HTERT RPE-1 (cell line): ENCODE data around the gene SPINK7.

Source experiments
- in situ Hi-C: fragments of 300-500 bp; cut with MboI; formaldehyde crosslinking; loops from 4 replicates; pipeline ENCODE4 v1.14.3; 2020; ENCODE audit warnings: low sequenced_read_pairs

Gene SPINK7

DNA sequence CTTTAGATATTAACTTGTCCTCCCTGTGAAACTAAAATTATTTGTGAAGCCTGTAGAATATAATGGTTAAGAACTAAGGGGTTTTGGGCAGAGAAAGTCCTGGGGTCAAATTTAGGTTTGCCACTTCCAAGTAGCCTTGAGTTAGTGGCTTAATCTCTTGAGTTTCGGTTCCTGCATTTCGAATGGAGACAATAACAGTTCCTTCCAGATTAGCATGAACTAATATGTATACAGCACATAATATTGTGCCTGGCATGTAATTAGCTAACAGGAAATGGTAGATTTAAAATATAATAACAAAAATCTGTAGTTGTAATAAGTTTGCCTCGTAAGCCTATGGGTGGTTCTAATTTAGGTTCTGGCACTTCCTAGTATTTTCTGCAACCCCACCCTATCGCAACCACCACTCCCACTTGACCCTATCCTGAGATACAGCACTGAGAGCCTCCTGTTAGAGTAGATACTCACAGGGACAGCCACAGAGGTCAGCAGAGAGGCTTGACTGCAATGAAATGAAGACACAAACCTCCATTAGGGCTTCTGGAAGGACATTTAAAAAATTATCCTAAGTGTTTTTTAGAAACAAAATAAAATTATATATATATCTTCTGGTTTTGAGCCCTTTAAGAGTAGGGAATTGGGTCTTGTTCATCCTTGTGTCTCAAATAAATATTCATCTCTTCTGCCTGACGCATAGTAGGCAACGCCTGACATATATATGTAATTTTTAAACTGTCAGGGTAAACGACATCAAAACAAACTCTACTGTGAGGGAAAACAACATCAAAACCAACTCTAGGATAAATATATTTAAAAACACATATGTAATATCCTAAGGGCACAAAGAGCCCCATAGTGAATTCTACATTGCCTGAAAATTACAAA, 31.6 kb downstream of the SPINK7 start:
- in situ Hi-C loops, result no loop called here

DNA sequence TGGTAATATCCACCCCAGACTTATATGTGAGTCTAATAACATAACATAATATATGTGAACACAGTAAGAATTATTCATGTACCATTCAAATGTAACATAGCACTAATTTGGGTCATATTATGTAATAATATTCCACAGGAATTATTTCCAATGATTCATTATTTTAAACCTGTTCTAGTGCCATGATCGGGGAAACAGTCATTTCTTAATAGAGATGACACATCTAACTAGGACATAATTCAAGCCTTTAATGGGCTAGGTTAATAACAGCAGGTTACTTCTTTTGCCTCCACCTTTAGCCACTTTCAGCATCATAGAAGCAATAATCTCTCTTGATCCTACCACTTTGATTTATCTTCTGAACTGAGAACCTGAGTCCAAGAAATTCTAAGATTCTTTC, 35.5 kb downstream of the SPINK7 start:
- in situ Hi-C loops, result no loop called here

DNA sequence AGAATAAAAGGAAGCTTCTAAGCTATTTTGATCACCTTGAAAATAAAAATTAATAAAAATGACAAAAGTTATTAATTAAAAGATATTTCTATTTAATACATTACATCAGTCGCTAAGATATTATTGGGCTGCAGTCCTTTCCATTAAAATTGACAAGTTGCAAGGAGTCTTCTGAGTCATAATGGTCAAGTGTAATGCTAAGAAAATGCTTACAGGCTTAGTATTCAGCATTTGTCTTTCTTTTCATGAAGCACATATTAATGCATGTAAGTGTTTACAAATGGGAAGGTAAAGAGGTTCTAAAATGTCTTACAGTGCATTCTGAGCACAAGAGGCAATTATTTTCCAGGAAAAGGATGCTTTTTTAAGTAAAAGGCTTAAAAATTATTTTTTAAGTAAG, 40.5 kb downstream of the SPINK7 start:
- in situ Hi-C loops, result no loop called here

DNA sequence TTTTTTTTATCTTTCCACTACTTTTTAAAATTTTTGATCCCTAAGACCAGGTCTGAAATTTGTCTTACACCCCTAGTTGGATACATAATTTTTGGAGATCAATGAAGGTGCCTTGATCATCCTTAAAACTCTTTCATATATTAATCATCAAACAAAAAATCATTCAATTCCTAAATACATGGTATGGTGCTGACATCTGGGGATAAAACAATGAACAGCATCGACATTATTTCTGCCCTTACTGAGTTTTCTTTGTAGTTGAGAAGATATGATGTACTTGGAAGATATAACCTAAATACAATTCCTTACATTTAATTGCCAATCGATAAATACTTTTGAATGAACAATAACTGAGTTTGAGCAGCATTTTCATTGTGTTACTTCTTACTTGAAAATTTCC, 41.4 kb downstream of the SPINK7 start:
- in situ Hi-C loops, result no loop called here

DNA sequence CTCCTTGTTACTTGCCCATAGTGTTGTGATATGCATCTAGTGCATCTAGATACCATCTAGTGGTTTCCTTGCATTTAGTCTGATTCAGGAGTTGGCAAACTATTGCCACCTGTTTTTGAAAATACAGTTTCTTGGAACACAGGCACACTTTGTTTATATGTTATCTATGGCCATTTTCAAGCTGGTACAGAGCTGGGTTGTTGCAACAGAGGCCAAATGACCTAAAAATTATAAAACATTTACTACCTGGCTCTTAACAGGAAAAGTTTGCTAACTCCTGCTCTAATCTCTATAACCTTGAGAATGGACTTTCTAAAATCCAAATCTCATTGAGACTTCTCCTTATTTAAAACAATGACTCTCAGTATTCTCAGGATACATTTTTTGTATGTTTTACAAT, 52.1 kb downstream of the SPINK7 start:
- in situ Hi-C loops, result no loop called here
